ENCODE data around the gene MIPEP. TPM values are rescaled to one million over a fixed set of nuclear protein-coding genes. Genes with fewer than 3 reads are reported as not detected.

Gene MIPEP
- total RNA-seq, 1 donor from 2014 or later, result 6.5 TPM

GRCh38 chr13:23852351-23852750, 36.8 kb downstream of the MIPEP start:
- no peak for DNase-seq (ENCODE audit: low read depth in 2 of 2)

GRCh38 chr13:23851106-23851505, 38.1 kb downstream of the MIPEP start:
- DNase-seq (ENCODE audit: low read depth in 2 of 2), result peak; percentile 79 to 85

- DNase-seq (ENCODE audit: low read depth in 2 of 2), result no peak
Measured at GRCh38 chr13:23850134-23850533, 39.1 kb downstream of the MIPEP start.

GRCh38 chr13:23849670-23850069, 39.5 kb downstream of the MIPEP start:
- DNase-seq (ENCODE audit: low read depth in 2 of 2), result no peak

- peak in 1 of 2 donors; percentile 8 for DNase-seq (ENCODE audit: low read depth in 2 of 2)
Measured at GRCh38 chr13:23848646-23849141, 40.5 kb downstream of the MIPEP start.

- no peak for DNase-seq (ENCODE audit: low read depth in 2 of 2)
Measured at GRCh38 chr13:23848019-23848418, 41.2 kb downstream of the MIPEP start.

GRCh38 chr13:23847497-23847896, 41.7 kb downstream of the MIPEP start:
- DNase-seq (ENCODE audit: low read depth in 2 of 2), result no peak

GRCh38 chr13:23845105-23845725, 44.0 kb downstream of the MIPEP start:
- no peak for DNase-seq (ENCODE audit: low read depth in 2 of 2)

- DNase-seq (ENCODE audit: low read depth in 2 of 2), result no peak
Measured at GRCh38 chr13:23844132-23844531, 45.1 kb downstream of the MIPEP start.

GRCh38 chr13:23843436-23843835, 45.8 kb downstream of the MIPEP start:
- no peak for DNase-seq (ENCODE audit: low read depth in 2 of 2)

GRCh38 chr13:23842406-23842805, 46.8 kb downstream of the MIPEP start:
- no peak for DNase-seq (ENCODE audit: low read depth in 2 of 2)

- no peak for DNase-seq (ENCODE audit: low read depth in 2 of 2)
Measured at GRCh38 chr13:23833733-23834611, 55.2 kb downstream of the MIPEP start.

GRCh38 chr13:23828866-23829265, 60.3 kb downstream of the MIPEP start:
- DNase-seq (ENCODE audit: low read depth in 2 of 2), result peak in 1 of 2 donors; percentile 52

- DNase-seq (ENCODE audit: low read depth in 2 of 2), result peak in 1 of 2 donors; percentile 9
Measured at GRCh38 chr13:23828086-23828485, 61.1 kb downstream of the MIPEP start.

- no peak for DNase-seq (ENCODE audit: low read depth in 2 of 2)
Measured at GRCh38 chr13:23825179-23825578, 64.0 kb downstream of the MIPEP start.

- no peak for DNase-seq (ENCODE audit: low read depth in 2 of 2)
Measured at GRCh38 chr13:23824371-23824770, 64.8 kb downstream of the MIPEP start.

- no peak for DNase-seq (ENCODE audit: low read depth in 2 of 2)
Measured at GRCh38 chr13:23822252-23822824, 66.9 kb downstream of the MIPEP start.

- DNase-seq (ENCODE audit: low read depth in 2 of 2), result no peak
Measured at GRCh38 chr13:23820530-23820929, 68.7 kb downstream of the MIPEP start.

- peak in 1 of 2 donors; percentile 8 for DNase-seq (ENCODE audit: low read depth in 2 of 2)
Measured at GRCh38 chr13:23817830-23818229, 71.4 kb downstream of the MIPEP start.

- no peak for DNase-seq (ENCODE audit: low read depth in 2 of 2)
Measured at GRCh38 chr13:23817136-23817535, 72.1 kb downstream of the MIPEP start.

- no peak for DNase-seq (ENCODE audit: low read depth in 2 of 2)
Measured at GRCh38 chr13:23813635-23814034, 75.6 kb downstream of the MIPEP start.

- no peak for DNase-seq (ENCODE audit: low read depth in 2 of 2)
Measured at GRCh38 chr13:23811366-23812062, 77.7 kb downstream of the MIPEP start.

Measured in lung microvascular endothelial cell (primary cell).